ENCODE measurements around the gene GIMAP1. TPM values are rescaled to one million over a fixed set of nuclear protein-coding genes. Genes with fewer than 3 reads are reported as not detected.

The GIMAP1 gene
- total RNA-seq, 1 experiment from 2014 or later, result 0.10 TPM

Other genes with a start within 250 kb of the GIMAP1 start
- 0.25 TPM for gene GIMAP7, start 201.7 kb upstream of the GIMAP1 start, total RNA-seq (2021; ENCODE audit: unreplicated experiment)
- 0.49 TPM for gene GIMAP4, start 149.2 kb upstream of the GIMAP1 start, total RNA-seq (2021; ENCODE audit: unreplicated experiment)
- gene GIMAP6, start 84.2 kb upstream of the GIMAP1 start, total RNA-seq (2021; ENCODE audit: unreplicated experiment), result 0.12 TPM
- gene GIMAP2, start 30.9 kb upstream of the GIMAP1 start, total RNA-seq (2021; ENCODE audit: unreplicated experiment), result not detected
- gene GIMAP5, start 20.8 kb downstream of the GIMAP1 start, total RNA-seq (2021; ENCODE audit: unreplicated experiment), result 0.57 TPM
- 0.42 TPM for gene TMEM176B, start 83.8 kb downstream of the GIMAP1 start, total RNA-seq (2021; ENCODE audit: unreplicated experiment)
- gene TMEM176A, start 84.2 kb downstream of the GIMAP1 start, total RNA-seq (2021; ENCODE audit: unreplicated experiment), result not detected
- 0.37 TPM for gene AOC1, start 135.9 kb downstream of the GIMAP1 start, total RNA-seq (2021; ENCODE audit: unreplicated experiment)

Measured in HCT116 (cell line).